HCT116 (cell line): Measurements from ENCODE around the gene DLG2.

Source experiments
- CEBPB ChIP-seq: IDR thresholded peaks from 2 replicates; pipeline ENCODE4 v1.6.1; 2012; ENCODE audit warnings: low read depth
- EGR1 ChIP-seq: IDR thresholded peaks from 2 replicates; pipeline ENCODE4 v1.6.1; 2012; ENCODE audit warnings: low read depth
- ELF1 ChIP-seq: IDR thresholded peaks from 2 replicates; pipeline ENCODE4 v1.6.1; 2012; ENCODE audit warnings: low read depth, borderline replicate concordance
- EZH2 ChIP-seq: fragments of 200-600 bp; sonication (generic); IDR thresholded peaks from 2 replicates; pipeline ENCODE4 v1.6.1; 2017; ENCODE audit warnings: antibody characterized with exemption, mixed run types
- EZH2phosphoT487 ChIP-seq: fragments of 200-600 bp; IDR thresholded peaks from 2 replicates; pipeline ENCODE4 v1.6.1; 2018; ENCODE audit warnings: antibody characterized with exemption, borderline replicate concordance
- POLR2AphosphoS5 ChIP-seq: IDR thresholded peaks from 2 replicates; pipeline ENCODE4 v1.6.1; 2011; ENCODE audit warnings: mild to moderate bottlenecking, low read depth, low read length, moderate library complexity
- SRF ChIP-seq: IDR thresholded peaks from 2 replicates; pipeline ENCODE4 v1.6.1; 2012; ENCODE audit warnings: low read depth
- YY1 ChIP-seq: IDR thresholded peaks from 2 replicates; pipeline ENCODE4 v1.6.1; 2011; ENCODE audit warnings: low read length, low read depth, moderate library complexity, mild to moderate bottlenecking; ENCODE audit not compliant: insufficient replicate concordance; ENCODE audit errors: extremely low read depth
- TF ChIP-seq, protein P1 (sequence below), 3 experiments: fragments of 200-600 bp in 1 of 3; sonication (generic) in 1 of 3; IDR thresholded peaks in 2 of 3; conservative IDR thresholded peaks in 1 of 3; 2 replicates each; pipeline ENCODE4 v1.5.1; 2012 to 2017; ENCODE audit warnings: low read depth in 2 of 3, low read length in 2 of 3, antibody characterized with exemption in 1 of 3, borderline replicate concordance in 1 of 3, control low read depth in 1 of 3, mild to moderate bottlenecking in 1 of 3, mixed read lengths in 1 of 3, mixed run types in 1 of 3, moderate library complexity in 1 of 3; ENCODE audit not compliant: insufficient read depth in 1 of 3
- TF ChIP-seq, protein P2 (sequence below): IDR thresholded peaks from 2 replicates; pipeline ENCODE4 v1.6.1; 2012; ENCODE audit warnings: low read depth
- TF ChIP-seq, protein P3 (sequence below): IDR thresholded peaks from 2 replicates; pipeline ENCODE4 v1.6.1; 2012

DNA sequence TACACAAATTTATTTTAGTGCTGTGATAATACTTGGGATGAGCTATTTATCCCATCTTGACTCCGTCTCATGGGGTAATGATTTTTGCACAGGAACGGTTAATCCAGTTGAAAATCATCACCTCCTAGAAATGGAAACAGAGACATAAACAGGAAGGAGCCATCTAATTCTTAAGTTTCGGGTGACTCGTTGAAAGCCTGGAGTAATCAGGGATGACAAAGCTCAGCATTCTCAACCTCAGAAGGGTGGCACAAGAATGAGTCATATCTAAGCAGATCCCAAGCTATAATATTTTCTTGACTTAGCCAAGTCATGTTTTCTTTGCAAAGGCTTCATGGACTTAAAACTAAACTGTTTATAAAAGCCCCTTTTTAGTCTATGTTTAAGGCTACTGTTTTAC is 2060.2 kb downstream of the DLG2 start:
- no peak for TF ChIP-seq POLR2AphosphoS5
- no peak for TF ChIP-seq SRF
- TF ChIP-seq, protein P1, sequence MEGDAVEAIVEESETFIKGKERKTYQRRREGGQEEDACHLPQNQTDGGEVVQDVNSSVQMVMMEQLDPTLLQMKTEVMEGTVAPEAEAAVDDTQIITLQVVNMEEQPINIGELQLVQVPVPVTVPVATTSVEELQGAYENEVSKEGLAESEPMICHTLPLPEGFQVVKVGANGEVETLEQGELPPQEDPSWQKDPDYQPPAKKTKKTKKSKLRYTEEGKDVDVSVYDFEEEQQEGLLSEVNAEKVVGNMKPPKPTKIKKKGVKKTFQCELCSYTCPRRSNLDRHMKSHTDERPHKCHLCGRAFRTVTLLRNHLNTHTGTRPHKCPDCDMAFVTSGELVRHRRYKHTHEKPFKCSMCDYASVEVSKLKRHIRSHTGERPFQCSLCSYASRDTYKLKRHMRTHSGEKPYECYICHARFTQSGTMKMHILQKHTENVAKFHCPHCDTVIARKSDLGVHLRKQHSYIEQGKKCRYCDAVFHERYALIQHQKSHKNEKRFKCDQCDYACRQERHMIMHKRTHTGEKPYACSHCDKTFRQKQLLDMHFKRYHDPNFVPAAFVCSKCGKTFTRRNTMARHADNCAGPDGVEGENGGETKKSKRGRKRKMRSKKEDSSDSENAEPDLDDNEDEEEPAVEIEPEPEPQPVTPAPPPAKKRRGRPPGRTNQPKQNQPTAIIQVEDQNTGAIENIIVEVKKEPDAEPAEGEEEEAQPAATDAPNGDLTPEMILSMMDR (IDR thresholded peaks at IDR 0.05 in 2 of 3, conservative IDR thresholded peaks at IDR 0.05 in 1 of 3; ENCODE audit: borderline replicate concordance in 1 of 3, insufficient read depth in 1 of 3, low read depth in 2 of 3, low read length in 2 of 3) = no peak
- TF ChIP-seq, protein P2, sequence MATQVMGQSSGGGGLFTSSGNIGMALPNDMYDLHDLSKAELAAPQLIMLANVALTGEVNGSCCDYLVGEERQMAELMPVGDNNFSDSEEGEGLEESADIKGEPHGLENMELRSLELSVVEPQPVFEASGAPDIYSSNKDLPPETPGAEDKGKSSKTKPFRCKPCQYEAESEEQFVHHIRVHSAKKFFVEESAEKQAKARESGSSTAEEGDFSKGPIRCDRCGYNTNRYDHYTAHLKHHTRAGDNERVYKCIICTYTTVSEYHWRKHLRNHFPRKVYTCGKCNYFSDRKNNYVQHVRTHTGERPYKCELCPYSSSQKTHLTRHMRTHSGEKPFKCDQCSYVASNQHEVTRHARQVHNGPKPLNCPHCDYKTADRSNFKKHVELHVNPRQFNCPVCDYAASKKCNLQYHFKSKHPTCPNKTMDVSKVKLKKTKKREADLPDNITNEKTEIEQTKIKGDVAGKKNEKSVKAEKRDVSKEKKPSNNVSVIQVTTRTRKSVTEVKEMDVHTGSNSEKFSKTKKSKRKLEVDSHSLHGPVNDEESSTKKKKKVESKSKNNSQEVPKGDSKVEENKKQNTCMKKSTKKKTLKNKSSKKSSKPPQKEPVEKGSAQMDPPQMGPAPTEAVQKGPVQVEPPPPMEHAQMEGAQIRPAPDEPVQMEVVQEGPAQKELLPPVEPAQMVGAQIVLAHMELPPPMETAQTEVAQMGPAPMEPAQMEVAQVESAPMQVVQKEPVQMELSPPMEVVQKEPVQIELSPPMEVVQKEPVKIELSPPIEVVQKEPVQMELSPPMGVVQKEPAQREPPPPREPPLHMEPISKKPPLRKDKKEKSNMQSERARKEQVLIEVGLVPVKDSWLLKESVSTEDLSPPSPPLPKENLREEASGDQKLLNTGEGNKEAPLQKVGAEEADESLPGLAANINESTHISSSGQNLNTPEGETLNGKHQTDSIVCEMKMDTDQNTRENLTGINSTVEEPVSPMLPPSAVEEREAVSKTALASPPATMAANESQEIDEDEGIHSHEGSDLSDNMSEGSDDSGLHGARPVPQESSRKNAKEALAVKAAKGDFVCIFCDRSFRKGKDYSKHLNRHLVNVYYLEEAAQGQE = no peak
- TF ChIP-seq, protein P3, sequence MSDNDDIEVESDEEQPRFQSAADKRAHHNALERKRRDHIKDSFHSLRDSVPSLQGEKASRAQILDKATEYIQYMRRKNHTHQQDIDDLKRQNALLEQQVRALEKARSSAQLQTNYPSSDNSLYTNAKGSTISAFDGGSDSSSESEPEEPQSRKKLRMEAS = no peak
- no peak for TF ChIP-seq YY1
- no peak for TF ChIP-seq EZH2phosphoT487
- no peak for TF ChIP-seq ELF1
- TF ChIP-seq EGR1 = no peak
- no peak for TF ChIP-seq CEBPB
- TF ChIP-seq EZH2 = no peak
